Spleen (tissue), 7 donors: Measurements from ENCODE around the gene PAK3.

Experiments used
- CTCF ChIP-seq, 11 experiments: fragments of 200-600 bp in 7 of 11; fragments of 450-650 bp in 4 of 11; sonication (generic) in 4 of 11; IDR thresholded peaks in 8 of 11; conservative IDR thresholded peaks in 3 of 11; 1 replicate in 7 of 11; 2 replicates in 4 of 11; pipeline versions ENCODE4 v1.4.0 to v1.8.0; 2016 to 2021; ENCODE audit warnings: antibody characterized with exemption in 11 of 11, inconsistent platforms in 4 of 11, mild to moderate bottlenecking in 1 of 11
- POLR2AphosphoS5 ChIP-seq, 3 donors: sonication (generic); formaldehyde crosslinking; IDR thresholded peaks; one replicate each; pipeline ENCODE4 v1.5.1; 2017; ENCODE audit warnings: antibody characterized with exemption in 3 of 3
- donor health status: DM: no; HTN: no; CAD: no; lungs with moderate emphysema.
- donor health status: DM: no; HTN: no; CAD: no.
- donor health status: DM: no; HTN: no; CAD: no.

- TF ChIP-seq CTCF (IDR thresholded peaks at IDR 0.05 in 8 of 11, conservative IDR thresholded peaks at IDR 0.05 in 3 of 11) = no peak
- TF ChIP-seq POLR2AphosphoS5 (IDR thresholded peaks at IDR 0.05) = no peak
Observed at GRCh38 chrX:111124418-111124817, 28.4 kb downstream of the PAK3 start.
